IPS-18c (cell line): ENCODE data around the gene NEDD9.

Source experiments
- H3K4me3 ChIP-seq: 2 replicates; pipeline ENCODE4 v1.7.0; 2013; ENCODE audit warnings: low read depth, mild to moderate bottlenecking, low read length, moderate library complexity; ENCODE audit not compliant: insufficient read depth
- H3K9me3 ChIP-seq: one replicate; pipeline ENCODE4 v1.6.1; 2013; ENCODE audit warnings: mild to moderate bottlenecking, low read length, moderate library complexity; ENCODE audit not compliant: control insufficient read depth, insufficient read depth

The NEDD9 gene

GRCh38 chr6:11151488-11151887 lies 81.0 kb downstream of the NEDD9 start:
- Histone ChIP-seq H3K4me3 (no peak overlapping the region), H3K9me3 (no peaks in the 10 kb centered on the region)

GRCh38 chr6:11149551-11149950 lies 82.9 kb downstream of the NEDD9 start:
- Histone ChIP-seq H3K9me3 (no peaks in the 10 kb centered on the region), H3K4me3 (no peak overlapping the region)

GRCh38 chr6:11146117-11146826 lies 86.2 kb downstream of the NEDD9 start:
- Histone ChIP-seq H3K9me3 (no peaks in the 10 kb centered on the region), H3K4me3 (no peak overlapping the region)

GRCh38 chr6:11144393-11144851 lies 88.0 kb downstream of the NEDD9 start:
- H3K9me3 ChIP-seq, result no peaks in the 10 kb centered on the region

GRCh38 chr6:11143394-11144371 lies 88.8 kb downstream of the NEDD9 start:
- Histone ChIP-seq H3K4me3 (no peak overlapping the region), H3K9me3 (no peaks in the 10 kb centered on the region)

More at GRCh38 chr6:11144393-11144851, 88.0 kb downstream of the NEDD9 start:
- no peak overlapping the region for H3K4me3 ChIP-seq

- Histone ChIP-seq H3K9me3 (no peaks in the 10 kb centered on the region), H3K4me3 (no peak overlapping the region)
Measured at GRCh38 chr6:11142296-11143027, 90.0 kb downstream of the NEDD9 start.

- H3K4me3 ChIP-seq, result no peak overlapping the region
- no peaks in the 10 kb centered on the region for H3K9me3 ChIP-seq
Measured at GRCh38 chr6:11141295-11141694, 91.2 kb downstream of the NEDD9 start.

GRCh38 chr6:11140056-11140455 lies 92.4 kb downstream of the NEDD9 start:
- no peak overlapping the region for H3K4me3 ChIP-seq
- H3K9me3 ChIP-seq, result no peaks in the 10 kb centered on the region

- H3K4me3 ChIP-seq, result no peak overlapping the region
- no peaks in the 10 kb centered on the region for H3K9me3 ChIP-seq
Measured at GRCh38 chr6:11139051-11139960, 93.2 kb downstream of the NEDD9 start.

- Histone ChIP-seq H3K9me3 (no peaks in the 10 kb centered on the region), H3K4me3 (no peak overlapping the region)
Measured at GRCh38 chr6:11136809-11137208, 95.7 kb downstream of the NEDD9 start.
